DOHH2 (cell line): Measurements from ENCODE around the gene ARHGAP8.

Experiments used
- H3F3A ChIP-seq: fragments of 200-600 bp; sonication (generic), shearing (Covaris generic); 2 replicates; pipeline ENCODE4 v1.6.0; 2016; ENCODE audit warnings: antibody characterized with exemption, mild to moderate bottlenecking; ENCODE audit not compliant: control insufficient read depth, insufficient read depth
- H3K27ac ChIP-seq: fragments of 200-600 bp; sonication (generic); 2 replicates; pipeline ENCODE4 v1.5.1; 2014; ENCODE audit warnings: low read depth, mild to moderate bottlenecking, low read length, moderate library complexity
- H3K27me3 ChIP-seq: fragments of 200-600 bp; sonication (generic); 2 replicates; pipeline ENCODE4 v1.6.1; 2014; ENCODE audit warnings: mild to moderate bottlenecking, low read length, mixed read lengths; ENCODE audit not compliant: control insufficient read depth
- H3K36me3 ChIP-seq: fragments of 200-600 bp; sonication (generic); 2 replicates; pipeline ENCODE4 v1.6.1; 2014; ENCODE audit warnings: mild to moderate bottlenecking, low read length, moderate library complexity, mixed read lengths; ENCODE audit not compliant: control insufficient read depth
- H3K4me1 ChIP-seq: fragments of 200-600 bp; sonication (generic); 2 replicates; pipeline ENCODE4 v1.6.1; 2014; ENCODE audit warnings: mild to moderate bottlenecking, low read length, mixed read lengths; ENCODE audit not compliant: control insufficient read depth
- H3K4me2 ChIP-seq: fragments of 200-600 bp; sonication (generic); 2 replicates; pipeline ENCODE4 v1.6.0; 2014; ENCODE audit warnings: mild to moderate bottlenecking, low read length, moderate library complexity
- H3K4me3 ChIP-seq: fragments of 200-600 bp; sonication (generic); 2 replicates; pipeline ENCODE4 v1.5.1; 2014; ENCODE audit warnings: mild to moderate bottlenecking, low read length, mixed read lengths
- H3K79me2 ChIP-seq: fragments of 200-600 bp; sonication (generic); 2 replicates; pipeline ENCODE4 v1.6.1; 2014; ENCODE audit warnings: mild to moderate bottlenecking, low read length, mixed read lengths; ENCODE audit not compliant: control insufficient read depth
- H3K9me2 ChIP-seq: fragments of 200-600 bp; sonication (generic); replicated peaks from 2 replicates; pipeline ENCODE4 v1.6.1; 2014; ENCODE audit warnings: mild to moderate bottlenecking, low read length, mixed read lengths; ENCODE audit not compliant: control insufficient read depth
- H3K9me3 ChIP-seq: fragments of 200-600 bp; sonication (generic); 2 replicates; pipeline ENCODE4 v1.6.1; 2014; ENCODE audit warnings: antibody characterized with exemption, low read length, mixed read lengths; ENCODE audit not compliant: control insufficient read depth, insufficient read depth
- H4K20me1 ChIP-seq: fragments of 200-600 bp; sonication (generic); 2 replicates; pipeline ENCODE4 v1.6.0; 2014; ENCODE audit warnings: low read depth, mild to moderate bottlenecking, antibody characterized with exemption, low read length, moderate library complexity; ENCODE audit not compliant: control insufficient read depth, insufficient read depth
- EZH2phosphoT487 ChIP-seq: fragments of 200-600 bp; sonication (generic); IDR thresholded peaks from 2 replicates; pipeline ENCODE4 v1.6.1; 2017; ENCODE audit warnings: borderline replicate concordance, mild to moderate bottlenecking, antibody characterized with exemption, low read length, moderate library complexity, mixed read lengths
- TF ChIP-seq, protein P1 (sequence below): fragments of 200-600 bp; sonication (generic); IDR thresholded peaks from one replicate; pipeline ENCODE4 v1.5.1; 2014; ENCODE audit warnings: antibody characterized with exemption, mild to moderate bottlenecking, low read depth, low read length; ENCODE audit not compliant: poor library complexity, severe bottlenecking

The ARHGAP8 gene

DNA sequence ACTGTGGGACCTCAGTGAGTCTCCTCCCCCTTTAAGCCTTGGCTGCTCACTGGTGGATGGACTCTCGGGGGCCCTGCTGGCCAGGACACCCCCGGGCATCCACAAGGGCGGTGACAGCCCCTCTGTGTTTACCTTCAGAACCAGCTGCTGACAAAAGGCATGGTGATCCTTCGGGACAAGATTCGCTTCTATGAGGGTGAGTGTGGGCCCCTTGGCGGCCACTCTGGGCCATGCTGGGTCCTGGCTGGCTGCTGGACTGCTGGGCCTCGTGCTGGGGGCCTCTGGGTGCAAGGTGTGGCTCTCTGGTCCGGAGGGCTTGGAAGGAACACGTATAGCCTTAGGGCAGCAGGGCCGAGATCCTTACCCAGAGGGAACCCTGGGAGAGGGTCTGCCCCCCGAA is 25.9 kb upstream of the ARHGAP8 start:
- no peaks in the 10 kb centered on the region for H3K27me3 ChIP-seq
- no peaks in the 10 kb centered on the region for H3K36me3 ChIP-seq
- H3K79me2 ChIP-seq: no peaks in the 10 kb centered on the region
- H3K4me2 ChIP-seq: no peak overlapping the region
- no peak overlapping the region for H3K4me3 ChIP-seq
- TF ChIP-seq, protein P1, sequence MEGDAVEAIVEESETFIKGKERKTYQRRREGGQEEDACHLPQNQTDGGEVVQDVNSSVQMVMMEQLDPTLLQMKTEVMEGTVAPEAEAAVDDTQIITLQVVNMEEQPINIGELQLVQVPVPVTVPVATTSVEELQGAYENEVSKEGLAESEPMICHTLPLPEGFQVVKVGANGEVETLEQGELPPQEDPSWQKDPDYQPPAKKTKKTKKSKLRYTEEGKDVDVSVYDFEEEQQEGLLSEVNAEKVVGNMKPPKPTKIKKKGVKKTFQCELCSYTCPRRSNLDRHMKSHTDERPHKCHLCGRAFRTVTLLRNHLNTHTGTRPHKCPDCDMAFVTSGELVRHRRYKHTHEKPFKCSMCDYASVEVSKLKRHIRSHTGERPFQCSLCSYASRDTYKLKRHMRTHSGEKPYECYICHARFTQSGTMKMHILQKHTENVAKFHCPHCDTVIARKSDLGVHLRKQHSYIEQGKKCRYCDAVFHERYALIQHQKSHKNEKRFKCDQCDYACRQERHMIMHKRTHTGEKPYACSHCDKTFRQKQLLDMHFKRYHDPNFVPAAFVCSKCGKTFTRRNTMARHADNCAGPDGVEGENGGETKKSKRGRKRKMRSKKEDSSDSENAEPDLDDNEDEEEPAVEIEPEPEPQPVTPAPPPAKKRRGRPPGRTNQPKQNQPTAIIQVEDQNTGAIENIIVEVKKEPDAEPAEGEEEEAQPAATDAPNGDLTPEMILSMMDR: no peak
- no peak for TF ChIP-seq EZH2phosphoT487
- H3K27ac ChIP-seq: no peak overlapping the region
- no peaks in the 10 kb centered on the region for H3K9me3 ChIP-seq
- no peaks in the 10 kb centered on the region for H3K9me2 ChIP-seq
- no peaks in the 10 kb centered on the region for H3K4me1 ChIP-seq
- H3F3A ChIP-seq: no peaks in the 10 kb centered on the region
- no peaks in the 10 kb centered on the region for H4K20me1 ChIP-seq

DNA sequence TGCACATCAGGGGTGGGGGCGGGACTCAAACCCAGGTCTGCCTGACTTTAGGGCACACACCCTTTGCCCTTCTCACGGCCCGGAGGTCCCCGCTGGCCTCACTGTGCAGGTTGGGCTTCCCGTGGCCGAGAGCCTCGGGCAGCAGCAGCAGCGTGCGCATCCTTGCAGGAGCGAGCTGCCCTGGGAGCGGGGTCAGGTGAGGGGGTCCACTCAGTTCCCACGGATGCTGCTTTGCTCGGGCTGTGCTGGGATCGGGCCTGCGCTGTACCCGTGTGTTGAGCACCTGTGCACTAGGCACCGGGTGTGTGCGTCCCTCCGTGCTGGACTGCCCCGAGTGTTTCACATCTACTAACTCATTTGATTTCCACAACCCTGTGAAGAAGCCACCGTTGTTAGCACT is 25.2 kb upstream of the ARHGAP8 start:
- Histone ChIP-seq H3K9me3 (no peaks in the 10 kb centered on the region), H3K36me3 (no peaks in the 10 kb centered on the region), H3K27me3 (no peaks in the 10 kb centered on the region), H3K4me3 (no peak overlapping the region), H3K4me1 (no peaks in the 10 kb centered on the region), H3K4me2 (no peak overlapping the region), H3K27ac (no peak overlapping the region), H3F3A (no peaks in the 10 kb centered on the region), H3K9me2 (no peaks in the 10 kb centered on the region), H3K79me2 (no peaks in the 10 kb centered on the region), H4K20me1 (no peaks in the 10 kb centered on the region)
- TF ChIP-seq, protein P1: no peak
- TF ChIP-seq EZH2phosphoT487: no peak

DNA sequence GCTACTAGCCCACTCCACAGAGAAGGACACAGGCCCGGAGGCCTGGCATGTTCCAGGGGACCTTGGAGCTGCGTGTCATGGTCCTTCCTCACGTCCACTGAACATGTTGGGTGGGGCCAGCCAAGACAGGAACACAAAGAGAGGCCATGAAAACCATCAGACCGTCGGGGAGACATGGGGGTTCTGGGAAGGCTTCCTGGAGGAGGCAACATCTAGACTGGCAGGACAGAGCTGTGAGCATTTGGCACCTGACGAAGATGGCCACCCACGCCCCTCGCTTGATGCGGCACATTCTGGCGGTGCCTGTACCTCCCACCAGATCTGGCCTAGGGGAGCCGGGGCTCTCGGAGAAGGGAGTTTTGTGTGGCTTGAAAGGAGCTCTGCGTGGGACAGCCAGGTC is 24.7 kb upstream of the ARHGAP8 start:
- H3K4me1 ChIP-seq: no peaks in the 10 kb centered on the region
- H4K20me1 ChIP-seq: no peaks in the 10 kb centered on the region
- TF ChIP-seq, protein P1: no peak
- no peak for TF ChIP-seq EZH2phosphoT487

DNA sequence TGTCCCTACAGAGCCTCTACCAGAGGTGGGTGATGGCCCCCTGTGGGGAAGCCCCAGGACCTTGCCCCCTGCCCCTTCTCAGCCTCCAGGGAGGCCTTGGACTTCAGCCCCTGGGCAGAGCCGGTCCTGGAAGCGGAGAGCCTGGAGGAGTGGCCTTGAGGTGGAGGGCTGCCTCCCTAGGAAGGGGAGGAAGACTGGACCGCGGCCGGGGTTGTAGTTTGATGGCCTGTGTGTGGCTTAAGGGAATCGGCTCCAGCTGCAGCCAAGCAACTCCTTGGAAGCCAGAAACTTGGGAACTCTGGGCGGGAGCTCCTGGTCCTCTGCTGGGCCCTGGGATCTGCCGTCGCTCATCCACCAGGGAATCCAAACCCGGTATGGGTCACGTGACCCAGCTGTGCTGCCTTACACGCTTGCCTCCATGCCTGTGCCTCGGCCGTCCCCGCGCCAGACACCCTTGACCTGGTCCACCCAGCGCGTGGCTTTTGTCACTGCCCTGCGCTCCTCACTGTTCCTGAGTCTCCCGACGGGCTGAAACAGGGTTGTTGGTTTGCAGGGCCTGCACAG is 23.5 kb upstream of the ARHGAP8 start:
- Histone ChIP-seq H3K9me3 (peaks cover 4% of the 10 kb centered on the region; the same call in 1 of the 2 replicates), H3K4me3 (no peak overlapping the region), H3K9me2 (no peaks in the 10 kb centered on the region), H3K36me3 (no peaks in the 10 kb centered on the region), H3K79me2 (no peaks in the 10 kb centered on the region), H3K27me3 (no peaks in the 10 kb centered on the region), H4K20me1 (no peaks in the 10 kb centered on the region), H3F3A (no peaks in the 10 kb centered on the region), H3K4me2 (no peak overlapping the region), H3K4me1 (no peaks in the 10 kb centered on the region), H3K27ac (no peak overlapping the region)
- no peak for TF ChIP-seq EZH2phosphoT487
- TF ChIP-seq, protein P1: no peak

More for the DNA sequence above, 24.7 kb upstream of the ARHGAP8 start:
- H3K79me2 ChIP-seq: no peaks in the 10 kb centered on the region
- no peaks in the 10 kb centered on the region for H3K9me2 ChIP-seq
- no peaks in the 10 kb centered on the region for H3F3A ChIP-seq
- H3K9me3 ChIP-seq: peaks cover 3% of the 10 kb centered on the region; the same call in 1 of the 2 replicates
- H3K4me2 ChIP-seq: no peak overlapping the region
- no peak overlapping the region for H3K4me3 ChIP-seq
- H3K27me3 ChIP-seq: no peaks in the 10 kb centered on the region
- H3K27ac ChIP-seq: no peak overlapping the region
- no peaks in the 10 kb centered on the region for H3K36me3 ChIP-seq
